ENCODE results near the gene PRPF19.

The PRPF19 gene

DNA sequence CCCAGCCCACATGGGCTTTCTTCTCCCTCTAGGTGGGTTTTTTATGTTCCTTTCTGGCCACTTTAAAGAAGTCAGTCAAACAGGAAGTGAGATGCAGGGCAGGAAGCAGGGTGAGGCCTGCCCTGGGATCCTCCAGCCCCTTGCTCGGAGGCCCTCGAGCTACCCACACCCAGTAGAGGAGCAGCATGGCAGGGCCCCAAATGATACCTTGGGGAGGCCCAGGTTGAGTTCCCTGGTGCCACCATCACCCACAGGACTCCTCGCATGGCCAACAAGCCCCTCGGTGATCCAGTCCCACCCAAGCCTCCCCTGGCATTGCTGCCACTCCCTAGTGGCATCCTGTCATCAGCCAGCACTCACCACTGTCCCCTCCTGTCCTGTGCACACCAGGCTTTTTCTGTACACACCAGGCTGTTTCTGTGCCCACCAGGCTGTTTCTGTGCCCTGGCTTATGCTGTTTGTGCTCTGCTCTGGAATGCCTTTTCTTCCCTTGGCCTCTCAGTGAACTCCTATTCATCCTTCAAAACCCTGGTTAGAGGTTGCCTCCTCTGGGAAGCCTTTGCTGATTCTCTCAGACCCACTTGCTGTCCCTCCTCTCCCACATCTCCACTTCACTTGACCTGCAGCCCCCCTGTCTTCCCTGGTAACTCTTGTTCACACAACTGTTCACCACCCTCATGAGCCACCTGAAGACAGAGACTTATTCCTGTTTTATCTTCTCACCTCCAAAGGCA lies 47.5 kb downstream of the PRPF19 start:
- DNase-seq (ENCODE audit: low read depth in 3 of 3) = no peak

DNA sequence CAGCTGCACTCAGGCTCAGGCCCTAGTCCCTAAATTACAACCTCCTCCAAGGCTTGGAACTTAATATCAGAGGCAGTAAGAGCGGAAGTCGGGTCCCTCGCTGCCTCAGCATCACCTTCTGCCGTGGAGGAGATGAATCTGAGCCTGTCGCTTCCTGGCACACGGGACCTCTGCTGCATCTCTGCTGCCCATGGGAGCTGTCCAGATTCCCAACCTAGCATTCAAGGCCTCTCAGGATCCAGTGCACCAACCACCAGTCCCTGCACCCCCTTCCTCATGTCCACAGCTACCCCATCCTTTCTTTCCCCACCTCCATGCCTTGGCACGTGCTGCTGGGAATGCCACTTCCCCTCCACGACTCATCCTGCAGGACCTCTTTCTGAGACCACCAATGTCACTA lies 48.1 kb downstream of the PRPF19 start:
- no peak for DNase-seq (ENCODE audit: low read depth in 3 of 3)

DNA sequence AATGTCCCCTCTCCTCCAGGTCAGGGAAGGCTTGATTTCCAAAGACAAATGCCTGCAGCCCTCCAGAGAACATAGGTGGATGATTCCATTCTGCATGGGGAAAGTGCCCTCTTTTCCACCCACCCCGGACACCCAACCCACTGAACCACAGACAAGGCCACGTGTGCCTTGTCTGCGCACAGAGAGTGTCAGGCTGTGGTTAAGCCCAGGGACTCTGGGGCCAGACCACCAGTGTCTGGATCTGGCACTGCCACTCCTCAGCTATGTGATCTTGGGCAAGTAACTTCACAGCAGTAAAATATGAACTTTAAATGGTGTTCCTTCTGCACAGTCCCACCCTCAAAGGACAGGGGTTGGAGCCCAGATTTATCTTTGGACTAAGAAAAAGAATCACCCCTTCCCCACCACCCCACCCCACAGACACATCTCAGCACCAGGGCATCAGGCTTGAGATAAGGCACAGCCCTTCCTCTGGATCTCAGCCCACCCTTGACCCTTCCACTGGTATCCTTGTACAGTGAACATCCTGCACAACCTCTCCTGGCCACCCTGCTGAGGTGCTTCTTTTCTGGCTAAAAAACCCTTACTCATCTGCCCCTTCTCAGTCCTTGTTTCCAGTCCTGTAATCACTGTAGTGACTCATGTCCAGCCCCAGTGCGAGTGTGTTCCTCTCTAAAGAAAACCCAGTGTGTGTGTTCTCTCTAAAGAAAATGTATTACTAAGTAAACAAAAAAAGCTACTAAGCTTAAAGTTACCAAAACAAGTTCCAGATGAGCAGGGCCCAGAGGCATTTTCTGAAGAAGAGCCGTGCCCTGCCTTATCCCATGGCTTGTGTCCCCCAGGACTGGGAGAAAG lies 48.8 kb downstream of the PRPF19 start:
- no peak for DNase-seq (ENCODE audit: low read depth in 3 of 3)

DNA sequence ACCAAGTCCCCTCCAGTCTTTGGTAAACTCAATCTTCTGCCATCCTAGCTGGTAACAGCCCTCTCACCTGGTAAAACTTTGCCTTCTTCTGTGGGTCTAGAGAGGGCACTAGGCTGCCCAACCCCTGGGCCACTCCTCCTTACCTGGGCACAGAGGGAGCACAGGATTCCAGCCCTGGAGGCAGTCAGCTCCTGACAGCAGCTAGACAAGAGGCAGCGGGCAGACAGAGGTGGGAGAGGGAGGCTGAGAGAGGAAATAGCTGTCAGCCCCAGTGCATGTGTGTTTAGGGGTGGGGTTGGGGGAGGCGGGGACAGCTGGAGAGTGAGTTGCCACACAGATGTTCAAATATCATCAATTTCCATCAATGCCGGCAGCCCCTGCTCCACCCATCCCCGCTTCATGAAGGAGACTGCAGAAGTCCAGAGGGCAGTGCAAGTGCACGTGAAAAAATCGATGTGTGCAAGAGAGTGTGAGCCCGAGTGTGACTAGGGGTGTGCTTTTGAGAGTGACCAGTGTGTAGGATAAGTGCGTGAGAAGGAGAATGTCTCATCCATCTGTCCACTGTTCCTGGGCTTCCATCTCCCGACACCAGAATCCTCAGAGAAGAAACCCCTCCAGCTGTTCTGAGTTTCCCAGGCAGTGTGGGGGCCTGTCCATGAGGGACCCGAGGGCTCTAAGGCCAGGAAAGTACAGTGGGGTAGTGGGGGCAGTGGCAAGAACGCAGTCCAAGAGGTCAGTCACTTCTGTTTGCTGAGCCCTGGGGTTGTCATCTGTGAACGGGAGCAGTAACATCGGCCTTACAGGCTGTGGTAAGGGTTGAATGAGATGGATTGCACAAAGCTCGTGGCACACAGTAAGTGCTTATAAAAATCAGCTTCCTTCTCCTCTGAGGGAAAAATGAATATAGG lies 50.4 kb downstream of the PRPF19 start, which contains the start of gene PTGDR2:
Gene PTGDR2, minus strand, starts transcription at position 225 of the 908 bp plus-strand sequence. CDS start 2,228 bp downstream, outside the sequence.
- no peak for DNase-seq (ENCODE audit: low read depth in 3 of 3)

DNA sequence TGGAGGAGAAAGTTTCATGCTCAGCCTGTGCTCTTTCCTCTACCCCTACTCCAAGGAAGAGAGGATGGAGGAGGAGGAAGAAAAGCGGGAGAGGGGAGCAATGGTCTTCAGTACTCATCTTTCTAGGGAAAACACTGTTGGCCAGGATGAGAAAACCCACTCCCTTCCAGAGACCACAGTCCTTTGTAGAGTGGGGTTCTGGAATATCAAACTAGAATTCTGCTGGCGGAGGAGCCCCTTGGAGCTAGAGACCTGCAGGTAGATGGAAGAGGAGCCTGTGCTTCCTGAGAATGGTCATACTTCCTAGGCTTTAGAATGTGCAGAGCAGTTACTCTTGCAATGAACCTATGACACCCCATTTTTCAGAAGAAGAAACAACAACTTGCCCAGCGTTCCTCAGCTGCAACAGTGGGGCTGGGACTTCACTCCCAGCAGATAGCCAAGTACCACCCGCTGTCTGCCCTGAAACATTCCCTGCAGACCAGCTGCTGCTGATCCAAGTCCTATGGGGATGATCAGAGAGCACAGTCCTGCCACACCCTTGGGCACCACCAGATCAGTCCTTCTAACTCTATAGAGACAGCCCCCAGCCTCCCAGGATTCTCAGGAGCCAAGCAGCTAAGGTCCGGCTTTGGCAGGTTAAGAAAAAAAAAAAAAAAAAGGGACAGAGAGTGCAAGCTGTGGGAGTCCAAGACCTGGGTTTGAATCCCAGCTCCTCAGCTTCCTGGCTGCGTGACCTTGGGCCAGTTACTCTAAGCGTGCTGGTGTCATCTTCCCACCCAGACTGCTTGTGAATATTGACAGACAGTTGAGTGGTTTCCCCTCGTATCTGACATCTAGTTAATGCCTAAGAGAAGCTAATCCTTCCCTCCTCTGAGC lies 51.3 kb downstream of the PRPF19 start:
- no peak for DNase-seq (ENCODE audit: low read depth in 3 of 3)

DNA sequence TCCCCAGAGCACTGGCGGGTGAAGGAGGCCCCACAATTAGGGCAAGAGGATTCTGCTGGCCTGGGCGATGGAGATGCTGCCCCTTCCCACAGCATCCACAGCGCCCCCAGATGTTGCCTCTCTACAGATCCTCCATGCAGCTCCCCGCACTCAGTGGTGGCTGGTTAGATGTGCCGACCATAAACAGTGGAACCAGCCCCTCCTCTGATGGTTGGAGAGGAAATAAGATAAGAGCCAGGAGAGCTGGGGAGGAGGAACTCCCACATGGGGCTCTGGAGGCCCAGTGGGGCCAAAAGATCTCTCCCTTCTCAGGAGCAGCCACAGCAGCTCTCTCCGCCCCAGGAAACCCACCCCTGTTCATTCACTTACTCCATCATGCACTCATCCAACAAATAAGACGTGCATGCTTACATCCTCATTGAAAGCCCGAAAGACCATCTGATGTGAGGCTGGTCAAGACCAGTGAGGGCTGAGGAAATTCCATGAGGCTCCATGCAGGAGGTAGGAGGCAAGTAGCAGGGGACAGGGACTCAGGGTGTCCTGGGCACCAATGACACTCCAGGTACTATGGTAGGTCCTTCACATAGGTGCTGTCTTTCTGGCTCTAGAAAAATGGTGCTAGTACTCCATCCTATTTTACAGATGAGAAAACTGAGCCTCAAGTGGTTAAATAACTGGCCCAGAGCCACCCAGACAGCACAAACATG lies 52.1 kb downstream of the PRPF19 start:
- no peak for DNase-seq (ENCODE audit: low read depth in 3 of 3)

DNA sequence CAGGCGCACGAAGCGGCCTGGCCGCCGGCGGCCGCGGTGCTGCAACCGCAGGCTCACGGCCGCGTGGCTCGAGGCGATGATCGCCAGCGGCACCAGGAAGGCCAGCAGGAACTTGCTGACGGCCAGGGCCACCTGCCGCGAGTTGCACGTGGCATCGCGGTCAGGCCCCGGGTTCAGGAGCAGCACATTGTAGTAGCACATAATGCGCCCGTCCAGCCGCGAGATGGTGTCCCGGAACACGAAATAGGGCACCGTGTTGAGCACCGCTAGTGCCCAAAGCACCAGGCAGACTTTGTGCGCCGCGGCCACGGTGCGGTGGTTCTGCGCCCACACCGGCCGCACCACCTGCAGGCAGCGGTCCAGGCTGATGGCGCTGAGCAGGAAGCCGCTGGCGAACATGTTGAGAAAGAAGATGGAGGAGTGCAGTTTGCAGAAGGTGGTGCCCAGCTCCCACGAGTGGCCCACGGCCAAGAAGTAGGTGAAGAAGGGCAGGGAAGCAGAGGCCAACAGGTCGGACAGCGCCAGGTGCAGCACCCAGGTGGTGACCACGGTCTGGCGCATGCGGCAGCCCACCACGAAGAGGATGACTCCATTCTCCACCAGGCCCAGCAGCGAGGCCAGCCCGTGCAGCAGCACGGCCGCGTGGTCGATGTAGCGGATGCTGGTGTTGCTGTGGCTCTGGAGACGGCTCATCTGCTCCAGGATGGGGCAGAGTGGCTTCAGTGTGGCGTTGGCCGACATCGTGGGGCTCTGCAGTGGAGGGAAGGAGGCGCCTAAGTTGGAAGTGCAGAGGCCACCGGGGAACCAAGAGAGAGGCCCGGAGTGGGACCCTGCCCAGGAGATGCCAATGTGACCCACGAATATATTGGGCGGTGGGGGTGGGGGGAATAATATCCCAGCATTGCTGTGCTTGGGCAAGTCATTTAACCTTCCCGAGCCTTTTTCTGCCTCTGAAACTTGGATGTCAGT lies 53.1 kb downstream of the PRPF19 start:
- no peak for DNase-seq (ENCODE audit: low read depth in 3 of 3)

DNA sequence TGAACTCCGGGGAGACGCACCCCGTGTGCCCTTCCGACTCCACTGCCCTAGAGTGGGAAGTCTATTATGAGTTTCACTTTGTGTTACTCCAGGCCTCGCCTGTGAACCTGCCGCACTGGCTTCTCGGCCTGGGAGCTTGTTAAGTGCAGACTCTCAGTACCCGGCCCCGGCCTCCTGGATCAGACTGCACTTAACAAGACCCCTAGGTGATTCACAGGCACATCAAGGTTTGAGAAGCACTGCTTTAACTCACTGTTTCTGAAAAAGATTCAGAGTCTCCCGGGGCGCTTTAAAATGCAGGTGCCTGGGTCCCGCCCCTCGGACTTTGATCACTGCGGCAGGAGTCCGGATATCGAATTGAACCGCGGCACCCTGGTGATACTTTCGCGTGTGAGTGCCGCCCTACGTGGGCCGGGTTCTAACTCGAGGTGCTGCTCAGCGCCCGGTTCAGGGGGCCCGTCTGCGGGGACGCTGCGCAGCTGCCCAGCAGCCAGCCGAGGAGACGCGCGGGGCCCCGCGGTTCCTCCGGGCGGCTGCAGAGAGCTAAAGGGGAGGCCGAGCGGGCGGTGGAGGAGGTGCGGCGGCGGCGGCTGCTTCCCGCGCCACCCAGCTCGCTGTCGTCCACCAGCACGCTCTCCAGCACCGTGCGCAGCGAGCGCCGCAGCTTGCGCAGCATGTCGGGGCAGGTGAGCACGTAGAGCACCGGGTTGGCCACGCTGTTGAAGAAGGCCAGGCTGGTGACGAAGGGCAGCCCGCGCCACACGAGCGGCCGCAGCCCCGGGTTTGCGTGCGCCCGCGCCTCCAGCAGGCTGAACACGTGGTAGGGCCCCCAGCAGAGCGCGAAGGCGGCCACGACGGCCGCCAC lies 54.0 kb downstream of the PRPF19 start:
- DNase-seq (ENCODE audit: low read depth in 3 of 3) = no peak

DNA sequence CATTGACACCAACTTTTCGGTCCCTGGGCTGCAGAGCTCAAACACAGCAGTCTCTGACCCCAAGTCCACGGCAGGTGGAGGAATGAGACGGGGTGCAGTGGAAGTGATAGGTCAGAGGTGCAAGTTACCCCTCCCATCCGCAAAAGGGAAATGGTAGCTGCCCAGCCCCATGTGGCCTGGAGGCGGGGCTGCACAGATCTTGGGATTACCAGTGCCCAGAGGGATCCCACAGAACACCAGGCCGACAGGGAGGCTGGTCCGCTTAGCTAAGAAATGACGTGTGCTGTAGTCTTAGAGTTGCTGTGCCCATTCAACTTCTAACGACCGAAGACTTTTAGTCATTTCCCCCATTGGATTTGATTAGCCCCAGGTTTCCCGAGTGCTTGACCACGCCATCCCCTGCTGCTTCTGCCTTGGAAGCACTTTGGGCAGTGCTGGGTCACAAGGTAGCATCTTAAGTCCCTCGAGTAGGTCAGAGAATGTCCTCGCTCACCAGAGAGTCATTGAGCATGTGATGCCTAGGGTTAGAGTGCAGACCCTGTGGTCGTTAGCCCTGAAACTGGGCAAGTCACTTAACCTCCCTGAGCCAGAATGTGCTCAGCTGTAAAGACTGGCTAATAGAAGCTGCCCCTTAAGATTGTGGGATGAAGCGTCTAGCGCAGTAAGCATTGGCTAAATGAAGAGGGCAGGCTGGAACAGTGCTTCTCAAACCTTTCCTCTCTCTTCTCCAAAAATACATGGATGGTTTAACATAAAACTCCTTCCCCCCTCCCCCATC lies 54.9 kb downstream of the PRPF19 start:
- DNase-seq (ENCODE audit: low read depth in 3 of 3) = no peak

DNA sequence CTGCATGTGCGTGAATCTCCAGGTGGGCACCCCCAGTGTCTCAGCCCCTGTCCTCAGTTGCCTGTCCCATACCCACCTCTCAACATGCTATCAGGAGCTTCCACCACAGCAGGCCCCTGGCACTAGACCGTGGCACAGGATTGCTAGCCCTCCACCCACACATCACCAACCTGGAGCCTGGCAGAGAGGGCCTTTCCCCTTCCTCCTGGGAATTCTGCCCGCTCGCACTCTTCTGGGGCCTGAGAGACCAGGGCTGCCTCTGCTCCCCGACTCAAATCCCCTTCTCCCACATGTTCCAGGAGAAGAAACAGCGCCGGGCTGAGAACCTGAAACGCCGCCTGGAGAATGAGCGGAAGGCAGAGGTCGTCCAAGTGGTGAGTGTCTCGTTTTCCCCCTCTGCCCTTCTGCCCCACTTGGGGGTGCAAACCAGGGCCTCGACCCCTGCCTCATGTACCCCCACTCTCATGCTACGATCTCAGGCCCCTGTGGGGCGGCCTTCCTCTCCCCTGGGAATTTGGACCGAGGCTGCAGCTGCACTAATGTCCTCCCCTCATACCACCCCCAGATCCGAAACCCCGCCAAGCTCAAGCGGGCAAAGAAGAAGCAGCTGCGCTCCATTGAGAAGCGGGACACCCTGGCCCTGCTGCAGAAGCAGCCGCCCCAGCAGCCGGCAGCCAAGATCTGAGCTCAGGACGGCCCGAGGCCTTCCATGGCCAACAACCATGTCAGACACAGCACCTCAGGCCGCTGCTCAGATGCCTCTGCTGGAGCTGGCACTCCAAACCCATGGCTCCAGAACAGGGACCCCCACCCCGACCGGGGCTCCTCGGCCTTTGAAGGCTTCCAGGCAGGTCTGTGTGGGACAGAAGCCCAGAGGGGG lies 56.5 kb downstream of the PRPF19 start:
- no peak for DNase-seq (ENCODE audit: low read depth in 3 of 3)

DNA sequence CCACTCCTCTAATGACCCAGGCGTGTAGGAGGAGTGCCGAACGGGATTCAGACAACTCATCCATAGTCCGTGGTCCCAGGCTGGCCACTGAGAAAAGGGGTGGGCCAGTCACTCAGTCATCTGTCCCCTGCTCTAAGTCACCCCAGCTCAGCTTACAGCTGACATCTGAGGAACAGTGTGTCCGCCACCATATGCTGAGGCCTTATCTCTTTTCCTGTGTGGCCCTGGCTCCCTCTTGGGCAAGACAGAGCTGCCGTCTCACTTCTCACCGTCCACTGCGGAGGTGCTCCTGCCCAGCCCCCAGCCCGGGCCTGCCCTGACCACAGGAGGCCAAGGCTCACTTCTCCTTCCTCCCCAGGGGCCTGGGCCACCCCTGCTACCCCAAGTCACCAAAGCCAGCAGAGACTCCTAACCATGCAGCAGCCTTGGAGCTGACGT lies 57.7 kb downstream of the PRPF19 start:
- no peak for DNase-seq (ENCODE audit: low read depth in 3 of 3)

DNA sequence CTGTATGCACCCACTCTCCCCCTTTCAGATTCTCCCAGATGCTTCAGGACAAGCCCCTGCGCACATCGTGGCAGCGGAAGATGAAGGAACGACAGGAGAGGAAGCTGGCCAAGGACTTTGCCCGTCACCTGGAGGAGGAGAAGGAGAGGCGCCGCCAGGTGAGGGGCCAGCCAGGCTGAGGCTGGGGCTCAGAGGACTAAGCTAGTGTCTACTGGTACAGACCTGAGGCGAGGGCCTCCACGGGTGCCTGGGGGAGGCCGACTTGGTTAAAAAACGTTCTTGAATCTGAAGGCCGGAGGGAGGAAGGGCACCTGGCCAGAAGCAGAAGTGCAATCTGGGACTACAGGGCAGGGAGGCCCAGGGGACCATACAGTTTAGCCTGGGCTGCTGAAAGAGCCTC lies 58.5 kb downstream of the PRPF19 start:
- DNase-seq (ENCODE audit: low read depth in 3 of 3) = no peak

DNA sequence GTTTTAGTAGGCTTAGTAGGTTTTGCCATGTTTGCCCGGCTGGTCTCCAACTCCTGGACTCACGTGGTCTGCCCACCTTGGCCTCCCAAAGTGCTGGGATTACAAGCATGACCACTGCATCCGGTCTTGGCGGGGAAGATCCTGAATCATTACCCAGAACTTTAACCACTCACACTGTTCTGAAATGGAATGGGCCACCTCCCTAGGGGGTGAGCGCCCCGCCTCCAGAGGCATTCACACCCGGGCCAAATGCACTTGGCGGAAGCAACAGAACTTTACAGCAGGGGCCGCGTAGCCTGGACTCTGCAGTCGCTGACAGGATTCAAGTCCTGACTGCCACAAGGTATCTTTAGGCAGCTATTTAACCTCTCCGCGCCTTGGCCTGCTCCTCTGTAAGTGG lies 59.1 kb downstream of the PRPF19 start:
- DNase-seq (ENCODE audit: low read depth in 3 of 3) = no peak

DNA sequence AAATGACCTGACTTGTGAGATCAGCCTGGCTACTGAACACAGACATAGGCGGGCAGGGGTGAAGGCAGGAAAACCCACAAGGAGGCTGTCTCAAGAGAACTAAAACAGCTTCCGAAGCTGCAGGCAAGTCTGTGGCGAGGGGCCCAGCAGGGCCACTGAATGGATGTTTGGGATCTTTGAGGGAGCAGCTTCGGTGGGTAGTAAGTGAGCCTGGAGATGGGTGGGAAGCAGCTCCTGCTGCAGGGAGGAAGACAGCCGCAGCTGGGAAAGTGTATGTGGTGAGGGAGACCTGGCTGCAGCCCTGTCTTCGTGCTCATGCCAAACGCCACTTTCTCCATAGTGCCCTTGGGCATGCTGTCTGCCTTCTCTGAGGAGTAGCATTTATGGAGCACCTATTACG lies 61.0 kb downstream of the PRPF19 start:
- no peak for DNase-seq (ENCODE audit: low read depth in 3 of 3)

DNA sequence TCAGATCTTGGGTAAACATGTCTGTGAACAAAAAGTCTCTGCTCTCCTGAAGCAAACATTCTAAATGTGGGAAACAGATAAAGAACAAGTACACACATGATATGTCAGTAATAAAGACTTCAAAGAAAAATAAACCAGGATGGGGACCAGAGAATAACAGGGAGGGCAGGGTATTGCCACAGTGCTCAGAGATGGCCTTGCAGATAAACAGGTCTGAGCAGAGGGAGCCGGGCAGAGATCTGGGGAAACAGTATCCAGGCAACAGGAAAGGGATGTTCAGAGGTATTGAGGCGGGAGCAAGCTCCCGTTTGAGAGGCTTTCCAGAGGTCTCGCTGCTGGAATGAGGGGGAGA lies 61.5 kb downstream of the PRPF19 start:
- DNase-seq (ENCODE audit: low read depth in 3 of 3) = no peak

DNA sequence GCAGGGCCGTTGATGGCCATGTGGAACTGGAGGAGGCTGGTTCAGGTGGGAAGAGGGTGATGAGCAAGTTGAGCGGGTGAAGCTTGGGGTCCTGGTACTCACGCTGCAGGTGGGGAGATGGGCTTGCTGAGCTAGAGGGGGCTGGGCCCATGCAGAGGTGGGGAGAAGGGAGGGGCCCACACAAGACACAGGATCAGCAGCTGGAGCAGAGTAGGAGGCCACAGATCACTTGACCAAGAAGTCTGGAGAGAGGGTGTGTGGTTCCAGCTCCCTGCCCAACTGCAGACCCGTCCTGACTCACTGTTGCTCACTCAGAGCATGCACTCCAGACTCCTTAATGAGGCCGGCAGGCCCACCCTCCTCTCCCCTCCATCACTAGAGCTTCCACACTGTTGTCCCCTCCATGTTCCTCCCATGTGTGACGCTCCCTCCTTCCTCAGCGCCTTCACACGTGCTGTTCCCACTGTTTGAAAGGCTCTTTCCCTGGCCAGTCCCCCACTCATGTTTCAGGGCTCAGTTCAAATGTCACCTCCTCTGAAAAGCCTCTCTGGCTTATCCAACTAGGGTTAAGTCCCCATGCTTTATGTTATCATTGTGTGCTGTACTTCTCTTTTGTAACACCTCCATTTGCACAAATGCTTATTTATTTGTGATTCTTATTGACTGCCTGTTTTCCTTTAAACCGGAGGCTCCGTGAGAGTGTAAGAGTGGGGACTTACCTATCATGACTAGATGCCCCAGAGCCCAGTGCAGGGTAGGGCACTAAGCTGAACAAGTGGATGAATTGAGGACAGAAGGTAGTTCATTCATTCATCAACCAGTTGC lies 62.1 kb downstream of the PRPF19 start:
- DNase-seq (ENCODE audit: low read depth in 3 of 3) = no peak
